LNCAP (cell line): ENCODE results near the gene GNAT3.

Experiments used
- TF ChIP-seq, protein P1 (sequence below): fragments of 450-650 bp; IDR thresholded peaks from 2 replicates; pipeline ENCODE4 v1.5.1; 2017; ENCODE audit warnings: mild to moderate bottlenecking

GNAT3 gene

DNA sequence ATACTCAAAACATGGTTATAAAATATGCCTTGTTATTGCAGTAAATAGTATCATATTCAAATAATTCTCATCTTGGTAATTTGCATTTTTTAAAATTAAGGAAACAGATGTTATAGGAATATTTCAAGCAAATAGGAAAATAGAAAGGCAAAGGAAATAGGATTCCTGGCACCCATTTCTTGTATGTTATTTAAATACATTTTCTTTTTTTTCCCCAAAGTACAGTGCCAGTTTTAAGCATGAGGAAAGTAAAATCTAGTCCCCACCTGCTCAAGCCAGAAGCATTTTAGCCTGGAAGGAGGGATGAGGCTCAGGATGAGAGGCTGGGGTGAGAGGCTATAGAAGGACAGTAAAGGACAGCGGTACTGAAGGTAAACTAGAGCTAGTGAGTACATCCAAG is 38.1 kb downstream of the GNAT3 start:
- TF ChIP-seq, protein P1, sequence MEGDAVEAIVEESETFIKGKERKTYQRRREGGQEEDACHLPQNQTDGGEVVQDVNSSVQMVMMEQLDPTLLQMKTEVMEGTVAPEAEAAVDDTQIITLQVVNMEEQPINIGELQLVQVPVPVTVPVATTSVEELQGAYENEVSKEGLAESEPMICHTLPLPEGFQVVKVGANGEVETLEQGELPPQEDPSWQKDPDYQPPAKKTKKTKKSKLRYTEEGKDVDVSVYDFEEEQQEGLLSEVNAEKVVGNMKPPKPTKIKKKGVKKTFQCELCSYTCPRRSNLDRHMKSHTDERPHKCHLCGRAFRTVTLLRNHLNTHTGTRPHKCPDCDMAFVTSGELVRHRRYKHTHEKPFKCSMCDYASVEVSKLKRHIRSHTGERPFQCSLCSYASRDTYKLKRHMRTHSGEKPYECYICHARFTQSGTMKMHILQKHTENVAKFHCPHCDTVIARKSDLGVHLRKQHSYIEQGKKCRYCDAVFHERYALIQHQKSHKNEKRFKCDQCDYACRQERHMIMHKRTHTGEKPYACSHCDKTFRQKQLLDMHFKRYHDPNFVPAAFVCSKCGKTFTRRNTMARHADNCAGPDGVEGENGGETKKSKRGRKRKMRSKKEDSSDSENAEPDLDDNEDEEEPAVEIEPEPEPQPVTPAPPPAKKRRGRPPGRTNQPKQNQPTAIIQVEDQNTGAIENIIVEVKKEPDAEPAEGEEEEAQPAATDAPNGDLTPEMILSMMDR = no peak

DNA sequence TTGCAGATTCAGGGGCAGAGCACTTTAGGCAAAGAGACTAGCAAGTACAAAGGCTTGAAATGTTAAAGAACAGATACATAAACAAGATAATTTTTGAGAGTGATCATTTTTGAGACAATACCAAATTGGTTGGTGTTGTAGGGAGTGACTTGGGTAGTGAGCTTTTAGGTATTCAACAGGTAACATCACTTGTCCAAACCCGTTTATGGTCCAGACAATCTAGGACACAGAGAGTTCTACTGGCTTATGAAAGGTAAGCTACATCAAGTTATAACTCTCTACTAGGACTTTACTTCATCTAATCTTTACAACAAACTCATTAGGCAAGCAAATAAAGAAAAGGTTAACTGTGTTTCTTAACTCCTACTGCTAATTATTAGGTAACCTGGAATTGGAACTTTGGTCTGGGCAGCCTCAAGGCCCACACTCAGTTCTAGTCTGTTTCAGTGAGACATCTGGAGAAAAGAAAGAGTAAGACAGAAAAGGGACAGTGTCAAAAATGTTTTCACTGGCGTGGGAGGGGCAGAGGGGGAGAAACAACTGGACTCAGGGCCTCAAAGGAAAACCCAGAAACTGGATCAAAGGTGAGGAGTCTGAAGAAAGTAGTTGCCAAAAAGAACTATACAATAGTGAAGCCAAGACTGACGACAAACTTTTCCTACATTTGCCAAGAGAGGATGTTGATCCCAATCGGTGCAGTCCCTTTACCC is 39.2 kb downstream of the GNAT3 start:
- TF ChIP-seq, protein P1 = no peak

DNA sequence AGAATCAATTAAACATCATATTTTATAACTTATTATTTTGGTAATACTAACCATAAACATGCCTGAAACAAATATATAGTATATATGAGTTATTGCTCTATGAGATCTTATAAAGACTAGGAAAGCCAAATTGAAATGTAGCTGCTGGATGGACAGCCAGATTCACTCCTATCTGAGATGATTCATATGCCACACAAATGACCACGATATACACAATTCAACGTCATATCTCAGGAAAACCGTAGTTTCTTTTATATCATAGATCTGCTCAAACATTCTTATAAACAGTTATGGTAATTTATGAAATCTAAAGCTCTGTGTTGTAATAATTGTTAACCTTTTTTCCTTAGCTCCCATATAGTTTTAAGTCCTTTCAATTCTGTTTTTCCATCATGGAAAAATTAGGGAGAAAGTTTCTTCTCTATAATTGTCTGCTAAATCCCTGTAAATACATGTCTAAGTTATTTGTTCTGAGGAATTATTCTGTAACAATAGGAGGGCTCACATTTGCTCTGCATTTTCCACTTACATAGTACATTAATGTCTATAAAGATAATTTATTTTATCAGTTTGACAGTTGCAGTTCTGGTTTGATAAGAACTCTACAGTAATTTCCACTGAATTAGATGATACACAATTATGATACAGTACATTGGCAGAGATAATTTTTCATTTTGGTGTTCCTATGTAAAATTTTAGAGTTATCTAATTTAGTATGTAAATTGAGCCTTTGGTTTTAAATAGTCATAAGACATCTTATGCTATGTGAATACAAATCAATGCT is 42.7 kb downstream of the GNAT3 start:
- TF ChIP-seq, protein P1 = no peak

DNA sequence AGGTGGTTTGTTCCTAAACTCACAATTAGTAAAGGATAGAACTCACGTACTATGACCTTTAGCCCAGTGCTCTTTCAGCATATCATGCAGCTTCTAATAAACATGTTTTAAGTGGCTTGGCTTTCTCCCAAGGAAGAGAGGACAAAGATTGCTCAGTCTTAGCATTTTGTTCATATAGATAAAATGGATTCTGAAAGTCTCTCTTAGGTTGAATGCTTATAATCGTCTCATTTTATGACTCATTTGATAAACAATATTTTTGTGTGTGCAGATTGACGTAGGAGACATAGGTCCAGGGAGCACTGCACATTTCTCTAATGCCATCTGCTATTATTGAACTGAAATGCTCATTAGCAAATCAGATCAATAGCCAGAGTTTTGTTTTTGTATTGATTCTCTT is 44.8 kb downstream of the GNAT3 start:
- TF ChIP-seq, protein P1 = no peak

DNA sequence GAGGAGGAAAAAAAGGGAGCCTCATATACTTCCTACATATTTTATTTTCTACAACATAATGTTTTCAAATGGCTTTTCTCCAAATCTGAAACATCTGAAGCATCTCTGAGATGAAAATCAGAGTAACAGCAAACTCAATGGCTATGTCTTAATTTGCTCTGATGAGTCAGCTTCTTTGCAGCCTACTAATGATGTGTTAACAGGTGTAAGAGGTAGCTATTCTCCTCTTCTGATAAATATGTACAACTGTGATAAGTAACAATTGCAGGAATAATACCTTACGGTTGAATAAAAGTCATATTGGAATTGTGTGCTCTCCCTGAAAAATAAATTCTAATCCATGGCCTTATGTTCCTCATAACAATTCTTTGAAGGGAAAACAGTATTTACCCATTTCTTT is 45.2 kb downstream of the GNAT3 start:
- TF ChIP-seq, protein P1 = no peak

GRCh38 chr7:80464211-80464610 is 47.7 kb downstream of the GNAT3 start:
- TF ChIP-seq, protein P1 = no peak

DNA sequence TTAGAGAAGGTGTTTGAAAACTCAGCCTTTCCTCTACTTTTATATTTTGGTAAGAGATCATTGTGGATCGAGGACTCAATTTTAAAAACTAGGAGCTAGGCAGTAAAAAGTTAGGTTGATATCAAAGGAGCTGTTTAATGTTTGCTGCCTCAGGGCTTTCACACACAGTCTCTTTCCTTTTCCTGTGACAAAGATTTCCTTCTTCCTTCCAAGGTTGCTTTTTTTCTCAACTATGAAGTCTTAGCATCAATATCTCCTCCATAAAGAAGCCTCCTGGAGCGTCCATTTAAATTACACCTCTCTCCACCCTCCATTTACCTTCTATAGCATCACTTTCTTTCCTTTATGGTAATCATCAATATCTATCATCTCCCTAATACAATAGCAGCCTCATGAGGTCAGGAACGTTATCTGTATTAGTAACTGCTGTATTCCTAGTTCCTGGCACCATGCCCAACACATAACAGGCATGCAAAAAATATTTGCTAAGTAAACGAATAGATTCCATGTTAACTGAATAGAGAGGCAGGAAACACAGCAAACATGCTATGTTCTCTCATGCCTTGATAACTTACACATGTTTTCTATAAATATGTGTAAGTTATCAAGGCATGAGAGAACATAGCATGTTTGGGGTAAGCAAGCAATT is 48.5 kb downstream of the GNAT3 start:
- TF ChIP-seq, protein P1 = no peak
